ENCODE measurements around the gene MCAT.
A peak's percentile ranks its signal among the peaks of the same experiment; 100 is the strongest.

MCAT gene, protein sequence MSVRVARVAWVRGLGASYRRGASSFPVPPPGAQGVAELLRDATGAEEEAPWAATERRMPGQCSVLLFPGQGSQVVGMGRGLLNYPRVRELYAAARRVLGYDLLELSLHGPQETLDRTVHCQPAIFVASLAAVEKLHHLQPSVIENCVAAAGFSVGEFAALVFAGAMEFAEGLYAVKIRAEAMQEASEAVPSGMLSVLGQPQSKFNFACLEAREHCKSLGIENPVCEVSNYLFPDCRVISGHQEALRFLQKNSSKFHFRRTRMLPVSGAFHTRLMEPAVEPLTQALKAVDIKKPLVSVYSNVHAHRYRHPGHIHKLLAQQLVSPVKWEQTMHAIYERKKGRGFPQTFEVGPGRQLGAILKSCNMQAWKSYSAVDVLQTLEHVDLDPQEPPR

DNA sequence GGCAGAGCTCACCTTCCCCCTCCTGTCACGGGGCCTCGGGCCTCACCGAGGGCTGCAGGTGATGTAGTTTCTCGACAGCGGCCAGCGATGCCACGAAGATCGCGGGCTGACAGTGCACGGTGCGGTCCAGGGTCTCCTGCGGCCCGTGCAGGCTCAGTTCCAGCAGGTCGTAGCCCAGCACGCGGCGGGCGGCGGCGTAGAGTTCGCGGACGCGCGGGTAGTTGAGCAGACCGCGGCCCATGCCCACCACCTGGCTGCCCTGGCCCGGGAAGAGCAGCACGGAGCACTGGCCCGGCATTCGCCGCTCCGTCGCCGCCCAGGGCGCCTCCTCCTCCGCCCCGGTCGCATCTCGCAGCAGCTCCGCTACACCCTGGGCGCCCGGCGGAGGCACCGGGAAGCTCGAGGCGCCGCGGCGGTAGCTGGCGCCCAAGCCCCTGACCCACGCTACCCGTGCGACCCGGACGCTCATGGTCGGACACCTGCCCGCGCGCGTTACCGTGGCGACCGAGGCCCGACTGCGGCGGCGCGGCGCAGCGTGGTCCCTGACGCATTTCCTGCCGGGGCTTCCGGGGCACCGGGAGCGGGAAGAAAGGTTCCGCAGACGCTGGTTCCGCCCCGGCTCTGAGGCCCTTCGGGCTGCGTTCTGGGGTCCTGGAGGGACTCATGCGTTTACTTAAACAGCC is at the start of gene MCAT:
TSS of gene MCAT (minus strand) at position 519 of the 683 bp plus-strand sequence. CDS start at position 469, 50 bp downstream.
- peak; percentile 62 for DNase-seq (ENCODE audit: low read depth)

DNA sequence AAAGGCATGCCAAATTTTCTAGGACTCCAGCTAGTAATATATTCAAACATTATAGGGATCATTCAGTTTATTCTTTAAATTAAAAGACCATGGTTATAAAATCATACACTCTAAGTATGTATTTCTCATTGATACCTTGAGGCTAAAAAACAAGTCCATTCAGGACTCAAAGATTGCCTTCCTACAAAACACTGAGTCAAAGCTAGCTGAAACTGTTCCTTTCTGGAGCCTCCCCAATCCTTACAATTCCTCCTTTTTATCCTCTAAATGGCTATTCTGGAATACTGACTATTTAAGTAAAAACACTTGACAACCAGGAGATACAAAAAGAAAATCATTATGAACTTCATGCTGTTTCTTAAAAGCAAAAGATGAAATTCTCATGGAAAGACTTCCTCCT is 48.6 kb upstream of the MCAT start:
- no peak for DNase-seq (ENCODE audit: low read depth)

DNA sequence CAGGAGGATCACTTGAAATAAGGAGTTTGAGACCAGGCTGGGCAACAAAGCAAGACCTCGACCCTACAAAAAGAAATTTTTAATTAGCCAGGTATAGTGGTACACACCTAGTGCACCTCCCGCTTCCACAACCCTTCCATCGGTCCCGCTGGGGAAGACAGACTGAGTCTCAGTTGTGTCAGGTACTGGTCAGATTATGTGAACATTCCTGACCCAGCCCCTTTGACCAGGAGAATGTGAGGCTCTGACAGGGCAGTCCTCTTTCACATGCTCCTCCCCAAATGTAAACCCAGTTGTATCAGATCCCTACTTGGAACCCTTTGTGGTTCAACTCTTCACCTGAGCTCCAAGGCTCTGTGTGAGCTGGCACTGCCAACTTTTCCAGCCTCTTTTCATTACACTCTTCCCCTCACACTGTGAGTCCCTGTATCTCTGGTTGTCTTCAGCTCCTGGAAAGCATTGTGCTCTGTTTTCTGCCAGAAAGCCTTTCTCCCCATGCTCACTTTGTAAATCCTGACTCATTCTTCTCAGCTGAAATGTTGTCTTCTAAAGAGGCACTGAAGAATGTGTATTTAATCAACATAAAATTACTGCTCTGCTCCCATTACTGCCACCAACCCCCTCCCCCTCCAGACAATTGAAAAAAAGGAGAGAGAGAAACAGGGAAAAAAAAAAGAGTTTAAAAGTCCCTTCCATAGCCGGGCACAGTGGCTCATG is 45.8 kb upstream of the MCAT start:
- DNase-seq (ENCODE audit: low read depth): no peak

DNA sequence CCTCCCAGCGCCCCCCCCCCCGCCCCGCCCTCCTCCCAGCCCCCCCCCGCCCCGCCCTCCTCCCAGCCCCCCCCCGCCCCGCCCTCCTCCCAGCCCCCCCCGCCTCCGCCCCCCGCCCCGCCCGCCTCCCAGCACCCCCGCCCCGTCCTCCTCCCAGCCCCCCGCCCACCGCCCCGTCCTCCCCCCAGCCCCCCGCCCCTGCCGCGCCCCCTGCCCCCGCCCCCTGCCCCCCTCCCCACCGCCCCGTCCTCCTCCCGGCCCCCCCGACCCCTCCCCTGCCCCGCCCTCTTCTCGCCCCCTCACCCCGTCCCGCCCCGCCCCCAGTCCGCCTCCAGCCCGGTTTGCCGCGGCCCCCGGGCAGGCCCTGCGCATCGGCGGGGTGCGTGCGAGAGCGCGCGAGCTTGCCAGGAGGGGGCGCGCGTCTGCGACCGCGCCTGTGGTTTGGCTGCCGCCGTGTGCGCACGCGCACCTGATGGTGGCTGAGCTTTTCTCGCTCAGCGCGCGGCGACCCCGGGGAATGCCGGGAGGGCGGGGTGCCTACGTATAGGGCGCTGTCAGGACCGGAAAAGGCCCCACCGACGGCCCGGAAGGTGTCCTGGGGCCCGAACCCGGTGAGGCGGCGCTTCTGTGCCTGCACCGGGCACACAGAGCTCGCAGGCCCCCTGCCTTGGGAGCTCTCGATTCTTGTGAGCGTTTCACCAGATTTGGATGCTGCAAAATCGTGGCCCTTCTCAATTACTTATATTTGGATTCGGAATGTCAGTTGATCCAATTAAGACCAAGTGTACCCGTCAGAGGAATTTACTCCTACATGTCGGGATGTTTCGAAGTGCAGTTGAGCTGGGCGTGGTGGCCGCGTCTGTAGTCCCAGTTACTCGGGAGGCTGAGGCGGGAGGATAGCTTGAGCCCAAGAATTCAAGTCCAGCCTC is 44.2 kb upstream of the MCAT start:
- DNase-seq (ENCODE audit: low read depth): peak; percentile 96

DNA sequence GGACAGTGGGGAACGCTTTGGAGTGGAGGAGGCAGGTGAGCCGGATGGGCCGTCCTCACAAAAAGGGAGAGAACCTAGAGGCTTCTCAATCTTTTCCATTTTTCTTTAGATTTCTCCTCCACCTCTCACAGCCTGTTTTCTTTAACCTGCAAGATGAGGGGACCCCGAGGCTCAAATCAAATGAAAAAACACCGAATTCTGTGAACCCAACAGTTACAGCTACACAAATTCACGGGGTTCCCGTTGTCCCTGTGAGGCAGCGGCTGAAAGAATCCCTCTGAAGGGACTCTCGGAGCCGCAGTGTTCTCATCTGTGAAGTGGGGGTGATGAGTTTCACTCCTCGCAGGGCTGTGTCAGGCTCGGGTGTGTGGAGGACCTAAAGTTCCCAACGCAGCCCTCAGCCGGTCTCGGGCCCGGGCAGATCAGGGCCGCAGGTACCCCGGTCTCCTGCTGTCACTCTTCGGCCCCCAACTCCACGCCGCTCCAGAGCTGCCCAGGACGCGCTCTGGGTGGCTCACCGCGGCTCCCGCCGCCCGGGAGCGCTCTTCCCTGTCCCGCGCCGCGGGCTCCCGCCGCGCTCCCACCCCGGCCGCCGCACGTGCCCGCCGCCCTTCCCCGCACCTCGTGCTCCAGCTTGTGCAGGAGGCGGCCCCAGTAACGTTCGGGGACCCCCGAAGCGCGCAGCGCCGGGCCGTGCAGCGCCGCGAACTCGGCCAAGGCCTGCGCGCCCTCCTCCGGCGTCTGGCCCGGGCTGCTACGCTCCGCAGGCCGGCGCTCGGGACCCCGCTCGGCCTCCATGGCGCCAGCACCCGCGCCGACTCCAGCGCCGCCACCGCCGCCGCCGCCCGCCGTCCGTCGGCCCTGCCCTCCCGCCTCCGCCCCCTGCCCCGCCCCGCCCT is 43.3 kb upstream of the MCAT start, which contains the start of gene TTLL12:
TSS of gene TTLL12 (minus strand) at position 863 of the 899 bp plus-strand sequence. CDS start at position 798, 65 bp downstream.
- peak; percentile 25 for DNase-seq (ENCODE audit: low read depth)

DNA sequence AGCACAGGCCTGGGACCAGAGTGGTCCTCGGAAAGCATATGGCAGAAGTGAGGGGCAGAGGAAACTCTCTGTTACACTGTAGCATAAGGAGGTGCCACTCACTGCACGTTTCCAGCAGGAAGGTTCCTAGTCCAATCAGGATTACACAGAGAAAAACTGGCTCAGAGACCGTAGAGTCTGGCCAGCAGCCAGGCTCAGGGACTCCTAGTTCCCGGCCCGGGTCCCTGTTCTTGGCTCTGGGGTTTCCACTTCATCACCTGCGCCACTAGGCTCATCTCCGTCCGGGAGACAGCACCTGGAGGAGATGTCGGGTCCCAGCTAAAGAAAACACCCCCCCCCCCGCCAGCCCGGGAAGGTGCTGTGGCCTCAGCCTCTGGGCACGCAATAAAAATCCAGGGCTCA is 42.7 kb upstream of the MCAT start:
- no peak for DNase-seq (ENCODE audit: low read depth)

DNA sequence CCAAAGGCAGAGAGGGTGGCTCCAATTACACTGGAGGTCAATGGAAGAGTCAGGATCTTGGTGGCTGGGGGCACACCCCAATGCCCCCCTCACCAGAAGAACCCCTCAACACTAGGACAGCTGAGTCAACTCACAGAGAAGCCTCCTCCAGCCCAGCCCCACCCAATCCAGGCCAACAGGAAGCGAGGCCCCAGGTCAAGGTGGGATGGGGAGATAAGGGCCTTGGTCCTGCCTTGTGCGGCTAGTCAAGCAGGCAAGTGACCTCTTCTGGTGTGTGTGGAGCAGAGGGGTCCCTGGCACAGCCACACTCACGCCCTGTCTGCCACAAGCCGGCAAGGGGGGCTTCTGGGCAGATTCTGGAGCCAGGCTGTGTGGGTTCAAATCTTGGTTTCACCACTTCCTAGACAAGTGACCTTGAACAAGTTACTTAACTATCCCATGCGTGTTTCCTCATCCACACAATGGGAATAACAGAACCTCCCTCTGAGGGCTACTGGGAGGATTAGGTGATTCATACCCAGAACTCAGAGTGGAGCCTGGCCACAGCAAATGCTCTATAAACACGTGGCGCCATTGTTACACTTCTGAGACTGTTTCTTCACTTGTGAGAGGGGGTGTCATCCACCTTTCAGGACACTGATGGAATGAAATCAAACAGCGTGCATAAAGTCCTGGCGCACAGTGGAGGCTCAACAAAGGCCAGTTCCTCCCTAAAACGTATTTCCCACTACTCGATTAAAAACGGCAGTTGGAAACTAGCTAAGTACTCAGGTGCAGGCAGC is 40.5 kb upstream of the MCAT start:
- DNase-seq (ENCODE audit: low read depth): no peak

DNA sequence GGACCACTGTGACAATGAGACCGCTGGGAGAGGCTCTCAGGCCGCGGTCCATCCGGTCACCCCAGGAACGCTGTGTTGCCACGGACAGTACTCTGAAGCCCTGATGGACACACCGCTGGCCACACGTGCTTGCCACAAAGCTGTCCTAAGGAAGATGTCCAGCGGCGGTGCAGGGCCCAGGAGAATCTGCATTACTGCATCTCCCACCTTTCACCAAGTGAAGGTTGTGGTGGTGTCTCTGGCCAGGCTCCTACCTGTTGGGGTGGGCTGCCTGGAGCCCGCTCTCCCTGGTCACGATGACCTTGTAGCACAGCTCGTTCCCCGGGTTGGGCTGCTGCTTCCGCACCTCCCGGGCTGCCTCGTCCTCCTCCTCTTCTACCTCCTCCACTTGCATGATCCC is 39.5 kb upstream of the MCAT start:
- DNase-seq (ENCODE audit: low read depth): no peak

DNA sequence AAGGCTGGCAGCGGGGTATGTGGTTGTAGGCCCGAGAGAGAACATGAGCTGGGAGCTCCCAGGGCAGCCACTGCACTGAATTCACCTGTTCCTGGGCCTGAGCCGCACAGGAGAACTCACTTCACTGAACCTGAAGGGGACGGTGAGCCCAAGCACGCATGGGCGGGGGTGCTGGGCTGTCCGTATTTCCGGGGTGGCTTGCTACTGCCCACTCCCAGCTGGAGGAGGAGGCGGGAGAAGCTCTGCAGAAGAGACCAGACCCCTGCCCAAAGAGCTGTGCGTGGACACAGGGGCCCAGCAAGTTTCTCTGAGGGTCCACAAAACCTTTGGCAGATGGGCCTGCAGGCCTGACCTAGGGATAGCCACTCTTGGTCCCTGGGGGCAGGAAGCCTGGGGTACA is 38.9 kb upstream of the MCAT start:
- no peak for DNase-seq (ENCODE audit: low read depth)

DNA sequence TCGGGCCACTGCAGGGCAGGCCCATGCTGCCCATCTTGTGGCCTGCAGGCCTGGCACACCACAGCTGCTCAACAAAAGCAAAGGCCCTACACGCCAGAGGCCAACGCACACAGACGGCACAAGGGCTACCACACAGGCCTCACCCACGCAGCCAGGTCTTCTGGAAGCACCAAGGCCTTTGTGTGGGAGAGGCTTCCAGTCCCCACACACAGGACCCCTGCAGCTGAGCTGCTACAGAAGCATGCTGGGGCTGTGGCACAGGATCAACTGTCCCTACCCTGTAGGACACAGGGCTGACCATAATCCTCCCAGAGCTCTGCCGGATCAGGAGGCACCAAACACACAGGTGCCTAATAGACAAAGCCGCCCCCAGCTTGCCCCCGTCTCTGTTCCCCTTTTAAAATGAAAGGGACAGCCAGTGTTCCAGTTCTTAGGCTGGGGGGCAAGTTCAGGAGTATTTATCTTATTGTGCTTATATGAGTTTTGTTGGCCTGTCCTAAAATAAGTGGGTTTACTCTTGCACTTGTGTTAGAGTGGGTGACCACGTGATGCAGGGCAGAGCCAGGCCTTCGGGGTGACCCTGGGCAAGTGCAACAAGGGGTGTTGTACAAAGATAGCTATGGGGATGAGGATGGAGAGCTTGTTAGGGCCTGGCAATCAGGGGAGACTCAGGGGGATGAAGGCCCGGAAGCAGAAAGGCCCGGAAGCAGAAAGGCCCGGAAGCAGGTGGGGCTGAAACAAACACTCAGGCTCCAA is 38.3 kb upstream of the MCAT start:
- DNase-seq (ENCODE audit: low read depth): no peak

DNA sequence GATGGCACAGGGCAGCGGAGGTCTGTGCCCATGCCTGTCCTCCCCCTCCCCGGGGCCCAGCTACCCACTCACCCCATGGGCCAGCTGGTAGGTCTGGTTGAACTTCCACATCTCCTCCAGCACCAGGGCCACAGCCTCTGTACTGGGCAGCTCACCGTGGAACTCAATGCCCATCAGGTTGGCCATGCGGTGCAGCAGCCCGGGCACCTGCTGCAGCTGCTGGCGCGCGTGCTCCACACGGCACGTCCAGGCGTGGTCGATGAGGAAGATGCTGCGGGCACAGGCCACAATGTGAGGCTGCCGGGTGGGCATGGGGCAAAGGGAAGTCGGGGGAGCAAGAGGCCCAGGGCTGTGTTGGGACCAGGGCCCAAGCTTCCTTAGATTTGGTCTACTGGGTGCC is 37.5 kb upstream of the MCAT start:
- DNase-seq (ENCODE audit: low read depth): no peak

DNA sequence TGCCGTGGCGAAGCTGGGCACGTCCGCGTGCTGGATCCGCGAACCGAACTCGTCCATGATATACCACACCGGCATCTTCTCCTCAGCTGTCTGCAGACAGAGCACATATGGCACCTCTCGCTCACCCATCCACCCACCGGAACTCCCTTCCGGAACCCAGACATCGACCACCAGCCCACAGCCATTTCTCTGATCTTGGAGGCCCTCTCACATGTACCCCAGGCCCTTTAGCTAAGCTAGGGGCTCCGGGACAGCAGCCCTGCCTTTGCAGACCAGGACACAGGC is 36.7 kb upstream of the MCAT start:
- DNase-seq (ENCODE audit: low read depth): no peak

DNA sequence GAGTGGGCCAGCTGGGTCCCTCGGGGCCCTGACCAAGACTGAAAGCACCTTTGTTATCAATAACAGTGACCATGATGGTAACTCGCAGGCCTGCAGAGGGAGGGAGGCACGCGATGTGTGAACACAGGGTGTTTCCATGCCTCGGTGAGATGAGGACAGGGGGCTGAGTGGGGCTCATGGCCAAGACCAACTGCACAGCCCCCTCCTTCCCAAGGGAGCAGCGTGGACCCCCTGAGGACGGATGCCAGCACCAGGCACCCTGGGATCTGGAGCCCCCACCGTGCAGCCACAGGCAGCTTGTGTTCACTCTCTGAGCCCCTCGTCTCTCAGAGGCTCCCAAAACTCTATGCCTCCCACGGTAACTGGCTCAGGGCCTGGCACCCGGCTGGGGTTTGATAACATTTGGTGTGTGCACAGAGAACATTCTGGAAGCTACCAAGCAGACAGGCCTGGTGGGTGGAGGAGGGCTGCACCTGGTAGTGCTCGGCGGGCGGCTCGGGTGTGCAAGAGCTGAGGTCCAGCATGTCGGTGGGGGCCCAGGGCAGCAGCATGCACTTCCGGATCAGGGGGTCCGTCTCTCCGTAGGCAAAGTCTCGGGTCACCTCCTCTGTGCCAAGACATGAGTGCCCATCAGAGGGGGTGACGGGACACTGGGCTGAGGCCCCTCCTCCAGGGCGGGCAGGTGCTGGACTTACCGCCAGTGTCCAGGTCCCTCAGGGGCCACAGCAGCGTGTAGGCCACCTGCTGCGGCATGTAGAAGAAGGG is 36.1 kb upstream of the MCAT start:
- DNase-seq (ENCODE audit: low read depth): no peak

DNA sequence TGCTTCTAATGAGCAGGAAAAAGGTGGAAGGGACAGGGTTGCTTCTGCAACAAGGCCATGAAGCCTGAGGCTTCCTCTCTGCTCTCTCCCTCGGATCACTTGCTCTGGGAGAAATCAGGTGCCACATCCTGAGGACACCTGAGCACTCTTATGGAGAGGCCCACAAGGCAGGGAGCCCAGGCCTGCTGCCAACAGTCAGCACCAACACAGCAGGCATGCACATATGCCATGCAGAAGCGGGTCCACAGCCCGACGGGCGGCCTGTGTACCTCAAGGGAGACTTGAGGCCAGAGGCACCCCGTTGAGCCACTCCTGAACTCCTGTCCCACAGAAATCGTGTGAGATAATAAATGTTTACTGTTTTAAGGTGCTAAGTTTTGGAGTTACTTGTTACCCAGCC is 34.3 kb upstream of the MCAT start:
- DNase-seq (ENCODE audit: low read depth): no peak

DNA sequence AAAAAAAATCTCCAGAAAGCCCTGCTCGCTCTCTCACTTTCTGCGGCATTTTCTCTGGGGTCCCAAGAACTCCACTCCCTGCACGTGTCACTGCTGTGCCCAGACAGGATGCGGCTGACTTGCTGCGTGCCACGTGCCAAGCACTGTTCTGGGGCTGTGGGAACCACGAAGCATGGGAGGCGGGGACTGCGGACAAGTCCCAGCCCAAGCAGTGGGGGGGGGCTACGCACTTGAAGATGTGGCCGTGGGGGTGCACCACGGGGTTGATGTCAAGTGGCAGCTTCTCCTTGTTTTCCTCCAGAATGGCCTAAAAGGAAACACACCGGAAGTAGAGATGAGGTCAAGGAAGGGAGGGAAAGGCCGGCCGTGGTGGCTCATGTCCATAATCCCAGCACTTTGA is 32.9 kb upstream of the MCAT start:
- DNase-seq (ENCODE audit: low read depth): no peak

DNA sequence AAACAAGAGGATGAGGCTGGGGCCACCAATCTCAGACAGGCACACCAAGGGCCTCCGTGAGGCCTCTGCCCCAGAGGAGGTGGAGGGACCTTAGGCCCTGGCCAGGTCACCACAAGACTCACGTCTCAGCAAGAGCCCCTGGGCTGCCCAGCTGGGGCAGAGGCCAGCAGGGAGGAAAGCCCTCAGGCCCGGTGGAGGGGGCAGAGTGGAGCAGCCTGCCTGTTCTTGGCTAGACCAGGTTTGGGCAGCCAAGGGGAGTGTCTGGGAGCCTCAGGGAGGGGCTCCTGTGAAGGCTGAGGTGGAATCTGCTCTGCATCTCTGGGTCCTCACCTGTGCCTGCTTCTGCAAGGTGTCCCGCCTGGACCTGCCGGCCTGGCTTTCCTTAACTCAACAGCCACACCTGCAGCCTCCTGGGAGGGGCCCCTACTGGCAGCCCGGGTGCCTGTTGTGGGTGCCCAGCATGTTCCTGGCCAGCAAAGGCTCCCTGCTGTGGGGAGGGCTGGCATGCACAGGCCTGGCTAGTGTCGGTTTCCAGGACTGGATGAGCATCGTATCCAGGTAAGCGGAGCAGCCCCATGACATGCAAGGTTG is 31.8 kb upstream of the MCAT start:
- DNase-seq (ENCODE audit: low read depth): no peak

DNA sequence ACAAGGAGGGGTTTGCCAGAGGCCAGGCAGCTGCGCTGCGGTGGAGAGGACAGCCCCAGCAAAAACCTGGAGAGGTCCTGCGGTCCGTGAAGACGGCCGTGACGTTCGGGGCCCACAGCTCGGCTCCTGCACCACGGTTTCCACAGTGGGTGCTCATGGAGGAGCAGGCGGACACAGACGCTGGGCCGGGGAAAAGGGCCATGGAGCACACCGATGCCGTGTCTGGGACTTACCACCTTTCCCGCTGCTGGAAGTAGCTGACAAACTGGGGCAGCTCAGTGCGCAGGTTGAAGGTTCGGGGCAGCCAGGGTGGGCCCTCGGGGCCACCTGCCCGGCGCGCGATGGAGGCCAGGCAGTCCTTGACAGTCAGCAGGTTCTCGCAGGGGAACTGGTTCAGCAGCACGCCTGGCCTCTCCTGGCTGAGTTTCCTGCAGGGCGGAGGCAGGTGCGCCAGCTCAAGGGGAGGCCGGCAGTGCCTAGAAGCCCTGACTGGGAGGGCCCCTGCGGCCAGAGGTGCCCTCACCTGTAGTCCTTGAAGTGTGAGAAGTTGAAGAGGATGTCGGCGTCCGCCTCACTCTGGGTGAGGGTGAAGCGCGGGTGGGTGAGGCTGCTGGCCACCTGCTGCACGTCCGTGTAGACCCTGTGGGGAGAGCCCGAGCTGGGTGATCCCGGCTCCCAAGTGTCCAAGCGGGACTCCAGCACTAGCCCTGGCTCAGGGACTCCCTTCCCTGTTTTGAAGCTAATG is 30.9 kb upstream of the MCAT start:
- DNase-seq (ENCODE audit: low read depth): no peak

DNA sequence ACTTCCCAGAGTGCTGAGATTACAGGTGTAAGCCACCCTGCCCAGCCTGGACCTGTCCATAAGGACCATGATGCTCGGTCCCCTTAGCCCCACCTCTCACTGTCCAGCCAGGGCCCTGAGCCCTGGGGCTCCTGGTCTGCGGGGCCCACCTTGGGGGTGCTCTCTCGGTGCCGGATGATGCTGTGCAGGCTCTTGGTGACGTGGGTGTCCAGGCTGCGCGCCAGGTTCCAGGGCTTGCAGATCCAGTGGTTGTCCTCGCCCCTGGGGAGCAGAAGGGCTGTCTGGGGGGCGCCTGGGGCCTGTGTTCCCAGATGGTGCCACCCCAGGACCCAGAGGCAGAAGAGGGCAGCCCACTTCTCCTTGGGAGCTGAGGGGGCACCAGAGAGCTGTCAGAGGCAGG is 30.4 kb upstream of the MCAT start:
- no peak for DNase-seq (ENCODE audit: low read depth)
